Measurements from ENCODE around the gene DUS2.

- TF ChIP-seq EZH2 (IDR thresholded peaks at IDR 0.05; ENCODE audit: low read length) = no peak
- TF ChIP-seq CTCF (optimal IDR thresholded peaks at IDR 0.05 in 1 of 3, IDR thresholded peaks at IDR 0.05 in 1 of 3, conservative IDR thresholded peaks at IDR 0.05 in 1 of 3; ENCODE audit: extremely low read depth in 1 of 3, insufficient read depth in 2 of 3, low read length in 3 of 3) = no peak
Observed at GRCh38 chr16:68086860-68087268, 63.8 kb downstream of the DUS2 start.
